Measurements from ENCODE around the gene RHOD. TPM values are rescaled to one million over a fixed set of nuclear protein-coding genes. Genes with fewer than 3 reads are reported as not detected.

Gene RHOD
- total RNA-seq, 1 experiment from 2014 or later, result 14.6 TPM

- DNase-seq (ENCODE audit: low spot score), result peak; percentile 64
Measured at GRCh38 chr11:67062526-67063373, 6.1 kb downstream of the RHOD start.

GRCh38 chr11:67066333-67066709, 9.7 kb downstream of the RHOD start:
- no peak for DNase-seq (ENCODE audit: low spot score)

GRCh38 chr11:67071420-67072284, 15.0 kb downstream of the RHOD start:
- DNase-seq (ENCODE audit: low spot score), result no peak

- DNase-seq (ENCODE audit: low spot score), result no peak
Measured at GRCh38 chr11:67072295-67072694, 15.6 kb downstream of the RHOD start.

GRCh38 chr11:67073908-67074307, 17.3 kb downstream of the RHOD start:
- DNase-seq (ENCODE audit: low spot score), result no peak

GRCh38 chr11:67076202-67076601, 19.6 kb downstream of the RHOD start:
- DNase-seq (ENCODE audit: low spot score), result no peak

- DNase-seq (ENCODE audit: low spot score), result no peak
Measured at GRCh38 chr11:67079065-67079705, 22.5 kb downstream of the RHOD start.

GRCh38 chr11:67082071-67082791, 25.6 kb downstream of the RHOD start:
- DNase-seq (ENCODE audit: low spot score), result no peak

- DNase-seq (ENCODE audit: low spot score), result no peak
Measured at GRCh38 chr11:67083786-67084366, 27.2 kb downstream of the RHOD start.

- no peak for DNase-seq (ENCODE audit: low spot score)
Measured at GRCh38 chr11:67085617-67086016, 29.0 kb downstream of the RHOD start.

- DNase-seq (ENCODE audit: low spot score), result no peak
Measured at GRCh38 chr11:67090717-67091116, 34.1 kb downstream of the RHOD start.

GRCh38 chr11:67095214-67095507, 38.5 kb downstream of the RHOD start:
- no peak for DNase-seq (ENCODE audit: low spot score)

- no peak for DNase-seq (ENCODE audit: low spot score)
Measured at GRCh38 chr11:67098799-67099429, 42.3 kb downstream of the RHOD start.

- DNase-seq (ENCODE audit: low spot score), result no peak
Measured at GRCh38 chr11:67099831-67100324, 43.2 kb downstream of the RHOD start.

GRCh38 chr11:67102664-67103063, 46.0 kb downstream of the RHOD start:
- no peak for DNase-seq (ENCODE audit: low spot score)

GRCh38 chr11:67105964-67106363, 49.3 kb downstream of the RHOD start:
- DNase-seq (ENCODE audit: low spot score), result no peak

GRCh38 chr11:67111261-67111660, 54.6 kb downstream of the RHOD start:
- no peak for DNase-seq (ENCODE audit: low spot score)

- DNase-seq (ENCODE audit: low spot score), result no peak
Measured at GRCh38 chr11:67113231-67113721, 56.6 kb downstream of the RHOD start.

GRCh38 chr11:67114275-67114896, 57.7 kb downstream of the RHOD start:
- no peak for DNase-seq (ENCODE audit: low spot score)

- DNase-seq (ENCODE audit: low spot score), result no peak
Measured at GRCh38 chr11:67116758-67117105, 60.1 kb downstream of the RHOD start.
